NCI-H774 (cell line): ENCODE data around the gene TNXB.
A peak's percentile ranks its signal among the peaks of the same experiment; 100 is the strongest.
"Not testable (repeated sequence)": the region's sequence is repeated elsewhere in the genome, so short reads cannot be mapped to it uniquely, and the experiment has no call there.

Experiments used
- DNase-seq: peaks from one replicate; lab custom pipeline; 2025; lab: John Stamatoyannopoulos, UW

TNXB gene

GRCh38 chr6:32112431-32112980 lies 3.4 kb upstream of the TNXB start:
- no peak for DNase-seq

GRCh38 chr6:32111424-32112066 lies 2.4 kb upstream of the TNXB start:
- DNase-seq = no peak

- DNase-seq = peak; percentile 30
Measured at GRCh38 chr6:32110632-32111031, 1.5 kb upstream of the TNXB start.

- no peak for DNase-seq
Measured at GRCh38 chr6:32109765-32110160, 625 bp upstream of the TNXB start.

GRCh38 chr6:32108727-32109113 lies 418 bp downstream of the TNXB start:
- DNase-seq = no peak

GRCh38 chr6:32108094-32108627 lies 977 bp downstream of the TNXB start:
- DNase-seq = no peak

- DNase-seq = no peak
Measured at GRCh38 chr6:32107406-32107805, 1.7 kb downstream of the TNXB start.

- DNase-seq = no peak
Measured at GRCh38 chr6:32105433-32105832, 3.7 kb downstream of the TNXB start.

- DNase-seq = no peak
Measured at GRCh38 chr6:32102255-32102654, 6.9 kb downstream of the TNXB start.

GRCh38 chr6:32100251-32100650 lies 8.9 kb downstream of the TNXB start:
- DNase-seq = not testable (repeated sequence)

- DNase-seq = no peak
Measured at GRCh38 chr6:32097364-32097763, 11.8 kb downstream of the TNXB start.

- no peak for DNase-seq
Measured at GRCh38 chr6:32096394-32097258, 12.5 kb downstream of the TNXB start.

GRCh38 chr6:32096087-32096393 lies 13.1 kb downstream of the TNXB start:
- no peak for DNase-seq

GRCh38 chr6:32095338-32096086 lies 13.6 kb downstream of the TNXB start:
- DNase-seq = no peak

GRCh38 chr6:32092760-32093497 lies 16.2 kb downstream of the TNXB start:
- DNase-seq = no peak

- DNase-seq = no peak
Measured at GRCh38 chr6:32089082-32089828, 19.9 kb downstream of the TNXB start.

GRCh38 chr6:32088487-32089049 lies 20.6 kb downstream of the TNXB start:
- no peak for DNase-seq

GRCh38 chr6:32087574-32088486 lies 21.3 kb downstream of the TNXB start:
- DNase-seq = peak; percentile 2
